Measurements from ENCODE around the gene ANKRD29. TPM values are rescaled to one million over a fixed set of nuclear protein-coding genes. Genes with fewer than 3 reads are reported as not detected.

ANKRD29 gene
- total RNA-seq, 2 experiments from 2014 or later = not detected

- ChIA-PET CTCF (ENCODE audit: unreplicated experiment) (no interaction called here), POLR2A (interaction anchor here (0.9 kb wide), 1 partner anchor 55 kb away, joined by 3 read pairs; no protein-coding TSS in a partner anchor)
- no peaks in the 10 kb centered on the region for H3K4me1 ChIP-seq (ENCODE audit: insufficient read depth, low read length, poor library complexity, severe bottlenecking)
- DNase-seq (ENCODE audit: low spot score) = no peak
- no peaks in the 10 kb centered on the region for H3K9me2 ChIP-seq (ENCODE audit: insufficient read depth, low read length)
- intact Hi-C loops (cut with micrococcal nuclease; ENCODE audit: unreplicated experiment) = no loop called here
- no peak within 1 kb of the TSS for H2AFZ ChIP-seq (ENCODE audit: low read length)
- TF ChIP-seq CTCF (conservative IDR thresholded peaks at IDR 0.05; ENCODE audit: low read length) (no peak), EZH2phosphoT487 (IDR thresholded peaks at IDR 0.05; ENCODE audit: borderline replicate concordance, low read depth, low read length) (no peak)
- H3K4me3 ChIP-seq (ENCODE audit: low read depth, low read length, poor library complexity, severe bottlenecking) = no peak within 1 kb of the TSS
- H4K20me1 ChIP-seq (ENCODE audit: insufficient read depth, low read length) = no peaks in the 10 kb centered on the region
- BruUV-seq (replicated peaks) = no TSS peak
- no peak within 1 kb of the TSS for H3K27ac ChIP-seq (ENCODE audit: low read depth, low read length, poor library complexity, severe bottlenecking)
- no peaks in the 10 kb centered on the region for H3K79me2 ChIP-seq (ENCODE audit: insufficient read depth, low read depth, low read length)
- H3K9me3 ChIP-seq (ENCODE audit: low read length) = no peaks in the 10 kb centered on the region
- H3K36me3 ChIP-seq (ENCODE audit: insufficient read depth, low read length) = no peaks in the 10 kb centered on the region
- no peak within 1 kb of the TSS for H3K4me2 ChIP-seq (ENCODE audit: low read length)
These were observed 26.4 kb upstream of the ANKRD29 start, which contains the start of gene LAMA3 for GRCh38 chr18:23689031-23689615. TSS of gene LAMA3 (plus strand) at chr18:23689453. CDS start at chr18:23689684, 231 bp downstream.

GRCh38 chr18:23688528-23688927 is 25.8 kb upstream of the ANKRD29 start:
- intact Hi-C loops (cut with micrococcal nuclease; ENCODE audit: unreplicated experiment) = no loop called here
- TF ChIP-seq EZH2phosphoT487 (IDR thresholded peaks at IDR 0.05; ENCODE audit: borderline replicate concordance, low read depth, low read length) (no peak), CTCF (conservative IDR thresholded peaks at IDR 0.05; ENCODE audit: low read length) (no peak)
- Histone ChIP-seq H3K4me2 (ENCODE audit: low read length) (no peak overlapping the region), H4K20me1 (ENCODE audit: insufficient read depth, low read length) (no peaks in the 10 kb centered on the region), H3K9me2 (ENCODE audit: insufficient read depth, low read length) (no peaks in the 10 kb centered on the region), H3K4me1 (ENCODE audit: insufficient read depth, low read length, poor library complexity, severe bottlenecking) (no peaks in the 10 kb centered on the region), H3K9me3 (ENCODE audit: low read length) (no peaks in the 10 kb centered on the region), H3K79me2 (ENCODE audit: insufficient read depth, low read depth, low read length) (no peaks in the 10 kb centered on the region), H2AFZ (ENCODE audit: low read length) (no peak overlapping the region), H3K27ac (ENCODE audit: low read depth, low read length, poor library complexity, severe bottlenecking) (no peak overlapping the region), H3K36me3 (ENCODE audit: insufficient read depth, low read length) (no peaks in the 10 kb centered on the region), H3K4me3 (ENCODE audit: low read depth, low read length, poor library complexity, severe bottlenecking) (no peak overlapping the region)
- DNase-seq (ENCODE audit: low spot score) = no peak
- POLR2A ChIA-PET = no interaction called here
- CTCF ChIA-PET (ENCODE audit: unreplicated experiment) = no interaction called here
- no TSS peak for BruUV-seq (replicated peaks)

GRCh38 chr18:23684515-23685197 is 21.9 kb upstream of the ANKRD29 start:
- TF ChIP-seq CTCF (conservative IDR thresholded peaks at IDR 0.05; ENCODE audit: low read length) (no peak), EZH2phosphoT487 (IDR thresholded peaks at IDR 0.05; ENCODE audit: borderline replicate concordance, low read depth, low read length) (no peak)
- H3K4me3 ChIP-seq (ENCODE audit: low read depth, low read length, poor library complexity, severe bottlenecking) = no peak overlapping the region
- ChIA-PET CTCF (ENCODE audit: unreplicated experiment) (no interaction called here), POLR2A (no interaction called here)
- DNase-seq (ENCODE audit: low spot score) = no peak
- no peak overlapping the region for H3K4me2 ChIP-seq (ENCODE audit: low read length)
- no peaks in the 10 kb centered on the region for H3K4me1 ChIP-seq (ENCODE audit: insufficient read depth, low read length, poor library complexity, severe bottlenecking)
- H4K20me1 ChIP-seq (ENCODE audit: insufficient read depth, low read length) = no peaks in the 10 kb centered on the region
- H2AFZ ChIP-seq (ENCODE audit: low read length) = no peak overlapping the region
- no peaks in the 10 kb centered on the region for H3K79me2 ChIP-seq (ENCODE audit: insufficient read depth, low read depth, low read length)
- no TSS peak for BruUV-seq (replicated peaks)
- H3K9me3 ChIP-seq (ENCODE audit: low read length) = no peaks in the 10 kb centered on the region
- H3K27ac ChIP-seq (ENCODE audit: low read depth, low read length, poor library complexity, severe bottlenecking) = no peak overlapping the region
- H3K9me2 ChIP-seq (ENCODE audit: insufficient read depth, low read length) = no peaks in the 10 kb centered on the region
- no peaks in the 10 kb centered on the region for H3K36me3 ChIP-seq (ENCODE audit: insufficient read depth, low read length)
- intact Hi-C loops (cut with micrococcal nuclease; ENCODE audit: unreplicated experiment) = loop anchor here (5.0 kb wide), 1 partner anchor 63 kb away; no protein-coding TSS in a partner anchor

Data from OCI-LY7 (cell line).